Epithelial cell of esophagus (primary cell): ENCODE data around the gene ZNF655.

Source experiments
- DNase-seq: peaks from one replicate; pipeline ENCODE4 v3.0.0; 2010; ENCODE audit warnings: low read depth
- H3K4me3 ChIP-seq: 2 replicates; pipeline ENCODE4 v1.5.1; 2011; ENCODE audit warnings: mild to moderate bottlenecking, low read length, control low read depth
- CTCF ChIP-seq: IDR thresholded peaks from 2 replicates; pipeline ENCODE4 v1.5.1; 2011; ENCODE audit warnings: low read depth, mild to moderate bottlenecking, low read length, control low read depth, inconsistent platforms; ENCODE audit not compliant: insufficient read depth; ENCODE audit errors: missing control alignments

Gene ZNF655

GRCh38 chr7:99619571-99620130, 61.2 kb downstream of the ZNF655 start:
- no peak overlapping the region for H3K4me3 ChIP-seq
- DNase-seq: no peak
- TF ChIP-seq CTCF: no peak

DNA sequence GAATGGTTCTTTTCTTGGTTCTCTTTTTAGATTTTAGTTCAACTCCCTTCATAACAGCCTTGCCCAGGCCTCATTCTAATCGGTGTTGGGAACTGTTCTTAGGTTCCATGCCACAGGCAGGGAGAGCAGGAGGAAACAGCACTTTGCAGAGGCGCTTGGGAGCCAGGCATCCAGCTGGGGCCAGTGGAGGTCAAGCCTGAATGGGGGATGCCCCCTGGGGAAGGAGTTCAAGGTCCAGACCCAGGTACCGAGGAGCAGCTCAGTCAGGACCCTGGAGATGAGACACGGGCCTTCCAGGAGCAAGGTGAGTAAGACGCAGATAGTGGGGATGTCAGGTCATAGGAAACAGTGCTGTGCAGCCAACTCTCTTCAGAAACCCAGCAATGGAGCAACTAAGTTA, 62.8 kb downstream of the ZNF655 start:
- DNase-seq: no peak
- no peak for TF ChIP-seq CTCF
- no peak overlapping the region for H3K4me3 ChIP-seq

GRCh38 chr7:99622596-99622995, 64.2 kb downstream of the ZNF655 start:
- TF ChIP-seq CTCF: no peak
- peak; percentile 62 for DNase-seq
- no peak overlapping the region for H3K4me3 ChIP-seq

DNA sequence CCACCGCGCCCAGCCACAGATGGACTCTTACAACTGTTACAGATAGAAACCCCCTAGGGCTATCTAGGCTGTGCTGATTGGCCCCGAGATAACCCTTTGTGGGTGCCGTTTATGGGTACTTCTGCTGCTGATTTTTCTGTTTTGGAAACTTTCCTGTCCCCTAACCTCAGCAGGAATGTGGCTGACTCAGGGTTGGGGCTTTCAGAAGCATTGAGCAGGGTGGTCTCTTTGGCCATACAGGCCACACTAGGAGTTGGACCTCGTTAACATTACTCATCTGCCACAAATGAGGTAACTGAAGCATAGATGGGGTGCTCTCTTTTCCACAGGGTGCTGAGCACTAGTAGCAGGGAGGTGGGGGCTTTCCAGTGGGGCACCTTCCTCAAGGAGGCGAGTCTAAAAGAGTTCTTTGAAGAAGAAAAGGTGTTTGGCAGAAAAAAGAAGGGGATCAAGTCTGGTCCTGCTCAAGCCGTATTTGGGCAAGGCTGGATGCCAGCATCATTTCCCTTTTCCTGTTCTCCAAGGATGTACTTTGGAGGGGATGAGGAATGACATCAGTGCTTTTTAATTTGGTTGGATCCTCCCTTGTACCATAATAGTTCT, 64.8 kb downstream of the ZNF655 start:
- H3K4me3 ChIP-seq: no peak overlapping the region
- no peak for TF ChIP-seq CTCF
- peak; percentile 69 for DNase-seq

- DNase-seq: no peak
- TF ChIP-seq CTCF: no peak
- no peak overlapping the region for H3K4me3 ChIP-seq
Observed at GRCh38 chr7:99623702-99624447, 65.4 kb downstream of the ZNF655 start.

- no peak for TF ChIP-seq CTCF
- no peak overlapping the region for H3K4me3 ChIP-seq
- no peak for DNase-seq
Observed at GRCh38 chr7:99624484-99624883, 66.0 kb downstream of the ZNF655 start.

GRCh38 chr7:99625321-99625720, 66.9 kb downstream of the ZNF655 start:
- no peak overlapping the region for H3K4me3 ChIP-seq
- no peak for DNase-seq
- TF ChIP-seq CTCF: no peak
